G401 (cell line): ENCODE data around the gene SYNJ2. TPM values are rescaled to one million over a fixed set of nuclear protein-coding genes. Genes with fewer than 3 reads are reported as not detected.
"Not testable (repeated sequence)": the region's sequence is repeated elsewhere in the genome, so short reads cannot be mapped to it uniquely, and the experiment has no call there.

Experiments
- DNase-seq: peaks from one replicate; pipeline ENCODE4 v3.0.0-alpha.2; 2015; ENCODE audit warnings: low spot score
- in situ Hi-C: cut with HindIII; loops from 2 replicates; pipeline ENCODE4 v1.10.0; 2016; ENCODE audit warnings: low sequenced_read_pairs, mixed read lengths
- total RNA-seq: library from RNA; depleted of rRNA; stranded (reverse); fragments of >200 nt; shearing (Covaris generic); gene quantifications from 2 replicates; pipeline ENCODE4 v1.2.3, GENCODE V29; 2014; rRNA removed

Gene SYNJ2
- 12.2 and 16.9 TPM in 2 replicates for total RNA-seq

GRCh38 chr6:157981395-157982101, at the start of gene SYNJ2:
TSS of gene SYNJ2 (plus strand) at chr6:157981863. CDS start at chr6:157981962, 99 bp downstream.
- in situ Hi-C loops = no loop called here
- no peak for DNase-seq

DNA sequence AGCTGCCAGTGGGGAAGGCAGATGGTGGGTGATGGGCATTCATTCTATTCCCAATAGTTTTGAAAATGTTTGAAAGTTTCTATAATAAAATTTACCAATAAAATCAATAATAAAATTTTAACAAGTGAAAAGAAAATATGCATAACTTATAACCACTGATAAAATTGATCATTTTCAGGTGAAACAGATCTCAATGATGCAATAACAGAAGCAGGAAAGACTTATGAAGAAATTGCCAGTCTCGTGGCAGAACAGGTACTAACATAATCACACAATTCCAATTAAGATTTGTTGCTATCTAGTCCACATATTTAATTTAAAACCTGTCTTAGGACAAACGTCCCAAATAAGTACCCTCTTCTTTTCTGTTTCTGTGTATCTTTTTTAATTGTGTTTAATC, 45.9 kb upstream of the SYNJ2 start:
- no peak for DNase-seq
- in situ Hi-C loops = no loop called here

GRCh38 chr6:157937318-157937717, 44.3 kb upstream of the SYNJ2 start:
- in situ Hi-C loops = no loop called here
- DNase-seq = no peak

GRCh38 chr6:157937916-157938315, 43.7 kb upstream of the SYNJ2 start:
- in situ Hi-C loops = no loop called here
- no peak for DNase-seq

- DNase-seq, in situ Hi-C loops: not testable (repeated sequence)
Measured at GRCh38 chr6:157940375-157941036, 41.2 kb upstream of the SYNJ2 start.

DNA sequence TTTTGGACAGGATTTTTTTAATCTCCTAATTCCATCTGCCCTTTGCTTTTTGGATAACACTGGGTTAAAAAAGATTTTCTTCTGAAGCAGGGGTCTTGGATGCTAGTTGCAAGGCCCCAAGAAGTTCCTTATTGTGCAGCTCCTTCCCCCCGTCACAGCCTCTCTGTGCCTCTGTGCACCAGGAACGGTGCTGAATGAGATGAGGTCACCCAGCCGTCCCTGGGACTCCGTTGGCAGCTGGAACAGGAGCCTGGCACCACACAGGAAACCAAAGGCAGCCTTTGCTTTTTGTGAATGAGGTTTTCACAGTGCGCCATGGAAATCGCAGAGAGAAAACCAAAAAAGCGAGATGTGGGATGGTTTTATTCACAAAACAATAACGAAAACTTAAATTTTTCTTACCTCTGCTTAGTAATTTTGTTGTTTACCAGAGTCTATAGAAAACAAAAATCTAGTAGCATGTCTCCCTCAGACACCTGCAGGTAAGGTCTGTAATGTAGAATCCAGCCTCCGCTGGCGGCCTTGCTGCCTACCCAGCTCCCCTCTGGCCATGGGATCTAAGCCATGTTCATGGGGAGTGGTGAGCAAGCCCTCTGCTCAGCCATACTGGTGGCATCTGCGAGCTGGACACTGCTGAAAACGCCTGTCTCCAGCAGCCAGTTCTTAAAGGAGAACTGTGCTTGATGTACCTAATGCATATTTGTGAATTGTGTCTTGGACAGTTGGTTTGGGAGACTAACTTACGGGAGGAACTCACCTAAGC, 40.4 kb upstream of the SYNJ2 start:
- in situ Hi-C loops = no loop called here
- DNase-seq = peak; percentile 79

DNA sequence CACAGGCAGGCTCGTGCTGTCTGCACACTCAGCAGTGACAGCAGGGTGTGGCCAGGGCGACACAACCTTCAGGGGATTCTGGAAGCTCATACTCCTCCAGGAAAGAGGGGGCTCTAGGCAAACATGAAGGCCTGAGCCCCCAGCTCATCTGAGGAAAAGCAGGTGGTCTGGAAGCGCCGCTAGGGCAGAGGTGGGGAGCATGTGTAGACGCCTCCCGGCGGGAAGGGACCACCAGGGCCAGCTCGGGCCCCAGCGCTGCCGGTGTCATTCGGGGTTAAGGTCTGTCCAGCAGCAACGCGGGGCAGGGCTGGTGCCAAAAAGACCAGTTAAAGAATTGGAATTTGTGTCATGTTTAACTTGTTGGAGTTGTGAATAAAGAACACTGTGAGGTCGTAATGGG, 39.3 kb upstream of the SYNJ2 start:
- in situ Hi-C loops = no loop called here
- DNase-seq = no peak

DNA sequence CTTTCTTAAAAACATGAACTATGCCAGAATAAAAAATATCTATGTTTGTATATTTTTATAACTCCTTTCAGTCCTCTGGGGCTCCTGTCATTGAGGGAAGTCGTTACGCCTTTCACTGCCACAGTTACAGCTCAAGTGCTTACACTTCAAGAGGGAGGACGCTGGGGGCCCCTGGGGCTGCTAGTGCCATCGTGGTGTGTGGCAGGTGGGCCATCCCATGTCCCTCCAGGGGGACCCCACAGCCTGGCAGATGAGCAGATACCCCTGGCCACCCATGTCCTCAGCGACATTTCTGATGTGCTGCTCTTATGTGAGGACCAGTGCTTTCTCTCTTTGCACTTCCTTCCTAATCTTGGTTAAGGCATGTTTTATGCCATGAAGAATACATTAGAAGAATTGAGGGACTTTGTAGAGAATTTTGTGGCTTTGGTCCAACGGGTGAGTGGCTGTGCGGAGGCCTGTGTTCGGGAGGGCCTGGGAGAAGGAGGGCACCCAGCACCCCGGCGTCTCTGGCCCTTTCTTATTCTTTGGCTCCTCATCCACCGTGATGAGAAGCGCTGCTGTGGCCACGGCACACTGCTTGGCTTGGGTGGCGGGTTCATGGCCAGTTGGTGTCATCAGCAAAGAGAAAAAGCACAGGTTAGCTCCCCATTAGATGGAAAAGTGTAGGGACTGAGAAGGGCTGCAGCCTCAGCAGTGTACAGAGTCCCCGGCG, 38.3 kb upstream of the SYNJ2 start:
- no peak for DNase-seq
- in situ Hi-C loops = no loop called here

DNA sequence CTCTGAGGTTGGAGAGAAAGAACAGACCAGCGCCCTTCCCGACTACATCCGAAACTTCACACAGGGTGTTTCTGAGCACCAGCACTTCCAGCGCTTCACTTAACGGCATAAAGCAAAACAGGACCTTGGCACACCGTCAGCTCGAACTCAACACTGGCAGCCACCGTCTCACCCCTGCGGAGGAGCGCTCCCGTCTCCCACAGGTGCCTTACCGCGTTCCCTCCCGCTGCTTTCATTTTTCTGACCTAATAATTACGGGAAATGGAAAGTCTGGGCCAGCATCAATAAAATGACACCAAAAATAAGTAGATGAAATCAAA, 37.7 kb upstream of the SYNJ2 start:
- DNase-seq = no peak
- in situ Hi-C loops = no loop called here

DNA sequence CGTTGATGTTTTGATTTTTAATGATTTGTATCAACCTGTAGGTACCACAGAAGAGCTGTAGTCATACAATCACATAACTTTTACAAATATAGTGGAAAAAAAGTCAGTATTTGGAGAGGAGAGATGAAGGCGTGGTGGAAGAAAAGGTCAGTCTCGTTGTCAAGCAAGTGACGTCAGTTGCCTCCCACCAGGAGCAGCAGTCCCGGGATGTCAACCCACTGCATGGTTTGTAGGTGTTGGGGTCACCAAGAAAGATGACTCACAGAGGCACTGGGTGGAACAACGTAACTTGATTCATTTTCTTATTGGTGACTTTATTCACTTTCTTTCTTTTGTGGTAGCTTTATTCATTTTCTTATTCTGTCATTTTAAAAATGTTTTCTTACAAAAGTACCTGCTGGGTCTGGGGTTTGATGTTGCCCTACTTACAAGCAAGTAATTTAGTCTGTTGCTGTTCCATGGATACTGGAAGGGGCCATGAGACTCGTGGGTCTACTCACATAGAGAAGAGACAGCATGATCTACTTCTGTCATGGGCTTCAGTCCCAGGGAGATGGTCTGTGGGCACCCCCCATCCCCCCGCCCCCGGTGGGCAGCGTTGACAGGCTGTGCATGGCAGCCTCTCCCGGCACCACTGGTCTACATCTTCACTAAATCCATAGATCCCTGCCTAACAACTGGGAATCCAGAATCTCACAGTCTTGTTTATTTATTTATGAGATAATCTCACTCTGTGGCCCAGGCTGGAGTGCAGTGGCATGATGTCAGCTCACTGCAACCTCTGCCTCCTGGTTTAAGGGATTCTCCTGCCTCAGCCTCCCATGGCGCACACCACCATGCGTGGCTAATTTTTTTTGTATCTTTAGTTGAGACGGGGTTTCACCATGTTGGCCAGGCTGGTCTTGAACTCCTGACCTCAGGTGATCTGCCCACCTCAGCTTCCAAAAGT, 36.4 kb upstream of the SYNJ2 start:
- in situ Hi-C loops = no loop called here
- no peak for DNase-seq

- DNase-seq = no peak
- in situ Hi-C loops = no loop called here
Measured at GRCh38 chr6:157946053-157946617, 35.5 kb upstream of the SYNJ2 start.

- in situ Hi-C loops = no loop called here
Measured at GRCh38 chr6:157946865-157947532, 34.7 kb upstream of the SYNJ2 start.

GRCh38 chr6:157950899-157951298, 30.8 kb upstream of the SYNJ2 start:
- DNase-seq, in situ Hi-C loops: not testable (repeated sequence)

More at GRCh38 chr6:157946865-157947532, 34.7 kb upstream of the SYNJ2 start:
- DNase-seq = peak; percentile 52

DNA sequence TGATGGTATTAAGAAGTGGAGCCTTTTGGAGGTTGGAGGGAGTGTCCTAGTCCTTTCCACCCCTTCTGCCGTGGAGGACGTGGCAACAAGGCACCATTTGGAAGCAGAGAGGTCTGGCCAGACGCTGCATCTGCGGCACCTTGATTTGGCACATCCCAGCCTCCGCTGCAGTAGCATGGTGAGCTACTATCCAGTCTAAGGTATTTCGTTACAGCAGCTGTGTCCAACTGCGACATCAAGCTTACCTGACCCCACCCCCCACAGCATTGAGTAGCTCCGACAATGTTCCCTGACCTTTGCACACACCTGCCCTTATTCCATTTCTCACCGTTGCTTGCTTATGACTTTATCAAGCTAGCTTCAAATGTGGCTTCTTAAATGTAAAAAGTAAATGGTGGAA, 29.8 kb upstream of the SYNJ2 start:
- DNase-seq = no peak
- in situ Hi-C loops = no loop called here

GRCh38 chr6:157952861-157953351, 28.8 kb upstream of the SYNJ2 start:
- no peak for DNase-seq
- in situ Hi-C loops = no loop called here

DNA sequence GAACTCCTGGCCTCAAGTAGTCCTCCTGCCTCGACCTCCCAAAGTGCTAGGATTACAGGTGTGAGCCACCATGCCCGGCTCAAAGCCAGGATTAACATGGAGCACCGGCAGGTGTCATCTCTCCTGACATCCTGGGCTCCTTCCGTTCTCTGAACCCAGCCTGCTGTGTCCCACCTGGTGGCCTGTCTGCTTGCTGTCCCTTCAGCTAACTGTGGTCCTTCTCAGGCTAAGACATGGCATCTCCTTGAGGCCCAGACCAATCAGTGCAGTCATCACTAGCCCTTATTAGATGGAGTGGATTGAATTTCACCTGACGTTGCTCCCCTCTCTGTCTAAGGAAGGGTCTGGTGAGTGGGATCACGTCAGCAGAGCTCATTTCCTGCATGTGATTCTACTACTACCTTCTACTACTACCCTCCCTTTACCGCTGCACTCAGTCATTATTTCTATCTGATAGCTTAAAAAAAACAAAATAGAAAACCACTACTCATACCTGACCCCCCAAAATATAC, 28.0 kb upstream of the SYNJ2 start:
- no peak for DNase-seq
- in situ Hi-C loops = no loop called here
